DOHH2 (cell line): ENCODE data around the gene DNTT.

Source experiments
- H3F3A ChIP-seq: fragments of 200-600 bp; sonication (generic), shearing (Covaris generic); 2 replicates; pipeline ENCODE4 v1.6.0; 2016; ENCODE audit warnings: antibody characterized with exemption, mild to moderate bottlenecking; ENCODE audit not compliant: control insufficient read depth, insufficient read depth
- H3K27ac ChIP-seq: fragments of 200-600 bp; sonication (generic); 2 replicates; pipeline ENCODE4 v1.5.1; 2014; ENCODE audit warnings: low read depth, mild to moderate bottlenecking, low read length, moderate library complexity
- H3K27me3 ChIP-seq: fragments of 200-600 bp; sonication (generic); 2 replicates; pipeline ENCODE4 v1.6.1; 2014; ENCODE audit warnings: mild to moderate bottlenecking, low read length, mixed read lengths; ENCODE audit not compliant: control insufficient read depth
- H3K36me3 ChIP-seq: fragments of 200-600 bp; sonication (generic); 2 replicates; pipeline ENCODE4 v1.6.1; 2014; ENCODE audit warnings: mild to moderate bottlenecking, low read length, moderate library complexity, mixed read lengths; ENCODE audit not compliant: control insufficient read depth
- H3K4me1 ChIP-seq: fragments of 200-600 bp; sonication (generic); 2 replicates; pipeline ENCODE4 v1.6.1; 2014; ENCODE audit warnings: mild to moderate bottlenecking, low read length, mixed read lengths; ENCODE audit not compliant: control insufficient read depth
- H3K4me2 ChIP-seq: fragments of 200-600 bp; sonication (generic); 2 replicates; pipeline ENCODE4 v1.6.0; 2014; ENCODE audit warnings: mild to moderate bottlenecking, low read length, moderate library complexity
- H3K4me3 ChIP-seq: fragments of 200-600 bp; sonication (generic); 2 replicates; pipeline ENCODE4 v1.5.1; 2014; ENCODE audit warnings: mild to moderate bottlenecking, low read length, mixed read lengths
- H3K79me2 ChIP-seq: fragments of 200-600 bp; sonication (generic); 2 replicates; pipeline ENCODE4 v1.6.1; 2014; ENCODE audit warnings: mild to moderate bottlenecking, low read length, mixed read lengths; ENCODE audit not compliant: control insufficient read depth
- H3K9me2 ChIP-seq: fragments of 200-600 bp; sonication (generic); replicated peaks from 2 replicates; pipeline ENCODE4 v1.6.1; 2014; ENCODE audit warnings: mild to moderate bottlenecking, low read length, mixed read lengths; ENCODE audit not compliant: control insufficient read depth
- H3K9me3 ChIP-seq: fragments of 200-600 bp; sonication (generic); 2 replicates; pipeline ENCODE4 v1.6.1; 2014; ENCODE audit warnings: antibody characterized with exemption, low read length, mixed read lengths; ENCODE audit not compliant: control insufficient read depth, insufficient read depth
- H4K20me1 ChIP-seq: fragments of 200-600 bp; sonication (generic); 2 replicates; pipeline ENCODE4 v1.6.0; 2014; ENCODE audit warnings: low read depth, mild to moderate bottlenecking, antibody characterized with exemption, low read length, moderate library complexity; ENCODE audit not compliant: control insufficient read depth, insufficient read depth
- EZH2phosphoT487 ChIP-seq: fragments of 200-600 bp; sonication (generic); IDR thresholded peaks from 2 replicates; pipeline ENCODE4 v1.6.1; 2017; ENCODE audit warnings: borderline replicate concordance, mild to moderate bottlenecking, antibody characterized with exemption, low read length, moderate library complexity, mixed read lengths
- TF ChIP-seq, protein P1 (sequence below): fragments of 200-600 bp; sonication (generic); IDR thresholded peaks from one replicate; pipeline ENCODE4 v1.5.1; 2014; ENCODE audit warnings: antibody characterized with exemption, mild to moderate bottlenecking, low read depth, low read length; ENCODE audit not compliant: poor library complexity, severe bottlenecking

DNTT gene

DNA sequence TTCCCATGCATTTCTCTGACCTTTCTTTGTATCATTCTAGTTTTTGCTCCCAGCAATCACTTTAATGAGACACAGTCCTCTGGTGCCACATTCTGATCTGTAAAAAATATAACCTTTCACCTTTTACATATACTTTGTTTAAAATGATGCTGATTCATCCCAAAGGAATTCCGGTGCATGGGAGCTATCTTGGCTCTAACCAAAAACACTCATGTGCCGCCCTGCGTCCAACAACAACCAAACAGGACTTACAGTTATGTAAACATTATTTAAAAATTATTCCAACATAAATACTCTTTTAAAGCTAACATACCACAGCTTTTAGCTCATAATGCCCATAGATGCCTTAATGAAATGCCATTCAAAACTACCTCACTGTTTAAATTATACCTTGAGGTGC is 62.3 kb downstream of the DNTT start:
- H4K20me1 ChIP-seq, result no peaks in the 10 kb centered on the region
- H3K4me3 ChIP-seq, result no peak overlapping the region
- H3K9me2 ChIP-seq, result no peaks in the 10 kb centered on the region
- H3K9me3 ChIP-seq, result no peaks in the 10 kb centered on the region
- peaks cover 22% of the 10 kb centered on the region; the same call in 1 of the 2 replicates for H3K27me3 ChIP-seq
- H3F3A ChIP-seq, result no peaks in the 10 kb centered on the region
- no peak overlapping the region for H3K27ac ChIP-seq
- no peaks in the 10 kb centered on the region for H3K4me1 ChIP-seq
- H3K36me3 ChIP-seq, result no peaks in the 10 kb centered on the region
- TF ChIP-seq EZH2phosphoT487, result no peak
- TF ChIP-seq, protein P1, sequence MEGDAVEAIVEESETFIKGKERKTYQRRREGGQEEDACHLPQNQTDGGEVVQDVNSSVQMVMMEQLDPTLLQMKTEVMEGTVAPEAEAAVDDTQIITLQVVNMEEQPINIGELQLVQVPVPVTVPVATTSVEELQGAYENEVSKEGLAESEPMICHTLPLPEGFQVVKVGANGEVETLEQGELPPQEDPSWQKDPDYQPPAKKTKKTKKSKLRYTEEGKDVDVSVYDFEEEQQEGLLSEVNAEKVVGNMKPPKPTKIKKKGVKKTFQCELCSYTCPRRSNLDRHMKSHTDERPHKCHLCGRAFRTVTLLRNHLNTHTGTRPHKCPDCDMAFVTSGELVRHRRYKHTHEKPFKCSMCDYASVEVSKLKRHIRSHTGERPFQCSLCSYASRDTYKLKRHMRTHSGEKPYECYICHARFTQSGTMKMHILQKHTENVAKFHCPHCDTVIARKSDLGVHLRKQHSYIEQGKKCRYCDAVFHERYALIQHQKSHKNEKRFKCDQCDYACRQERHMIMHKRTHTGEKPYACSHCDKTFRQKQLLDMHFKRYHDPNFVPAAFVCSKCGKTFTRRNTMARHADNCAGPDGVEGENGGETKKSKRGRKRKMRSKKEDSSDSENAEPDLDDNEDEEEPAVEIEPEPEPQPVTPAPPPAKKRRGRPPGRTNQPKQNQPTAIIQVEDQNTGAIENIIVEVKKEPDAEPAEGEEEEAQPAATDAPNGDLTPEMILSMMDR, result no peak
- H3K4me2 ChIP-seq, result no peak overlapping the region
- no peaks in the 10 kb centered on the region for H3K79me2 ChIP-seq

DNA sequence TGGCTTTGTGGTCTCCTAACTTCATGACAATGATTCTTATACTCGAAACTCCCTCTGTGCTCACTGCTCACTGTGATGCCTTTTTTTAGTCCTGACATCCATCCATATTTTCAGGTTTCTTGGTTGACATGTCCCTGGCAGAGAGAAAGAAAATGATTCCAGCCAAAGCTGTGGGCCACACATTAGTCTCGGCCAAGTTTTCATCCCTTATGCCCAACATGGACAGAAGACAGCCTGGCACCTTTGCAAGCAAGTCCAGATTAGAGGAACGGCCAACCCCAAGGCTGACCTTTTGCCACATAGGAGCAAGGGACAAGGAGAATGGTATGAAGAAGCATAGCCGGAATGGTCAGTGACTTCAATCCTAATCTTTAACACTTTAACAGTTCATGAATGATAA is 63.2 kb downstream of the DNTT start:
- no peaks in the 10 kb centered on the region for H3K36me3 ChIP-seq
- peaks cover 20% of the 10 kb centered on the region; the same call in 1 of the 2 replicates for H3K27me3 ChIP-seq
- H3K4me2 ChIP-seq, result no peak overlapping the region
- H3K79me2 ChIP-seq, result no peaks in the 10 kb centered on the region
- no peaks in the 10 kb centered on the region for H3K9me3 ChIP-seq
- H3K4me3 ChIP-seq, result no peak overlapping the region
- H4K20me1 ChIP-seq, result no peaks in the 10 kb centered on the region
- H3K27ac ChIP-seq, result no peak overlapping the region
- H3K9me2 ChIP-seq, result no peaks in the 10 kb centered on the region
- no peaks in the 10 kb centered on the region for H3F3A ChIP-seq
- no peaks in the 10 kb centered on the region for H3K4me1 ChIP-seq
- TF ChIP-seq, protein P1, result no peak
- no peak for TF ChIP-seq EZH2phosphoT487

DNA sequence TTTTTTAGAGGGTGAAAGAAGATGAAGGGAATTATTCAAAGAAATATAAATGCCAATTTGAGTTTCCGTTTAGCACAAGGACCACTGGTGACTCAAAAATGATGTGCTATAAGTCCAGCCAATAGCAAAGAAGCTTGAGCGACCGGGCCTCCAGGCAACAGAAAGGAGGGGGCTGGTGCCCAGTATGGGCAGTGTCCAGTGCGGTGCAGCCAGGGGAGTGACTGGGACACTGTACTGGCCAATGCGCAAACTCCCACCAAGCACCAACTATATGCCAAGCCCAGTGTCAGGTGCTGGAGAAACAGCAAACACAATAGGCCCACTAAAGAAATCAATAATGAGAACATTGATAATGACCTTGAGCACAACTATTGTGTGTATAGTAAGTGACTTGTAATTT is 64.7 kb downstream of the DNTT start:
- Histone ChIP-seq H4K20me1 (no peaks in the 10 kb centered on the region), H3K4me3 (no peak overlapping the region), H3K27me3 (peaks cover 21% of the 10 kb centered on the region; the same call in 1 of the 2 replicates), H3K9me2 (no peaks in the 10 kb centered on the region), H3K4me1 (no peaks in the 10 kb centered on the region), H3K79me2 (no peaks in the 10 kb centered on the region), H3K9me3 (no peaks in the 10 kb centered on the region), H3K4me2 (no peak overlapping the region), H3K27ac (no peak overlapping the region), H3K36me3 (no peaks in the 10 kb centered on the region), H3F3A (no peaks in the 10 kb centered on the region)
- TF ChIP-seq EZH2phosphoT487, result no peak
- TF ChIP-seq, protein P1, result no peak

DNA sequence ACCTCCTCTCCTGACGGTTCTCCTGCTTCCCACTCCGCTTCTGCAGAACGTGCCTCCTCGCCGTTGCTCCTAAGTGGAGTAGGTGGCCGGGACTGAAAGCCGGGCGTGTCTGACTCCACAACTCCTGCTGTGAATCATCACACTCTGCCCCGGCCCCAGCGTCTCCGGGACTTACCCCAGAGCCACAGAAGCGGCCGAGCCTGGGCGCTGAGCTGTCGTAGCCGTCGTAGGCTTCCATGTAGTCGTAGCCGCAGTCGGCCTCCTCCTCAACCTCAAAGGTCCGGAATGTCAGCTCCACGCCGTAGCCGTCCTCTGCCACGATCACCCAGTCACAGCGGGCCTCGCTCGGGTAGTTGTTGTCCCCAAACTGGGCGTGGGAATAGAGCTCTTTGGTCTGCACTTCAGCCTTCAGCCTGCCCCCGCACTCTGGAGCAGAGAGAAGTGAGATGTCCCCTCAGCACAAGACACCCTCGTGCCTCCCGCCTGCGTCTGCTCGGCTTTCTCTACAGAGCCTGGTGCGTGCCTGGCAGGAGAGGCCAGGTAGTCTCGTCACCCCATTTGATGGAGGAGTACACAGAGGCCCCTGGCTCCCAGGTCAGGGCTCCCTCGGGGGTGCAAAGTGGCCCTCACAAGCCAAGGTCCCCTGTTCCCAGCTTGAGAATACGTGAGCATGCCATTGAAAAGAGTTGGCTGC is 65.8 kb downstream of the DNTT start:
- H3K27me3 ChIP-seq, result peaks cover 29% of the 10 kb centered on the region
- peaks cover 5% of the 10 kb centered on the region for H3K4me1 ChIP-seq
- no peak overlapping the region for H3K4me2 ChIP-seq
- no peak overlapping the region for H3K4me3 ChIP-seq
- H3F3A ChIP-seq, result no peaks in the 10 kb centered on the region
- no peak overlapping the region for H3K27ac ChIP-seq
- no peaks in the 10 kb centered on the region for H3K79me2 ChIP-seq
- H3K9me3 ChIP-seq, result no peaks in the 10 kb centered on the region
- no peaks in the 10 kb centered on the region for H3K9me2 ChIP-seq
- H4K20me1 ChIP-seq, result no peaks in the 10 kb centered on the region
- no peak for TF ChIP-seq EZH2phosphoT487
- TF ChIP-seq, protein P1, result no peak
- no peaks in the 10 kb centered on the region for H3K36me3 ChIP-seq
